ENCODE data around the gene ANAPC7.

The ANAPC7 gene

GRCh38 chr12:110373425-110373824 lies 30.1 kb downstream of the ANAPC7 start:
- Histone ChIP-seq H3K9ac (ENCODE audit: low read depth, low read length) (no peak overlapping the region), H3K4me1 (ENCODE audit: control insufficient read depth, insufficient read depth, low read length) (no peaks in the 10 kb centered on the region), H3K4me3 (ENCODE audit: low read depth, low read length) (no peak overlapping the region), H3K27ac (ENCODE audit: low read depth, low read length) (no peak overlapping the region), H3K9me3 (ENCODE audit: control insufficient read depth, insufficient read depth, low read length) (no peaks in the 10 kb centered on the region), H3K27me3 (ENCODE audit: control insufficient read depth, insufficient read depth, low read length) (no peaks in the 10 kb centered on the region), H3K36me3 (ENCODE audit: control insufficient read depth, insufficient read depth, low read length) (peaks cover 76% of the 10 kb centered on the region)

GRCh38 chr12:110373025-110373424 lies 30.5 kb downstream of the ANAPC7 start:
- H3K36me3 ChIP-seq (ENCODE audit: control insufficient read depth, insufficient read depth, low read length): peaks cover 72% of the 10 kb centered on the region
- H3K4me3 ChIP-seq (ENCODE audit: low read depth, low read length): no peak overlapping the region
- H3K27me3 ChIP-seq (ENCODE audit: control insufficient read depth, insufficient read depth, low read length): no peaks in the 10 kb centered on the region
- H3K9ac ChIP-seq (ENCODE audit: low read depth, low read length): no peak overlapping the region
- H3K9me3 ChIP-seq (ENCODE audit: control insufficient read depth, insufficient read depth, low read length): no peaks in the 10 kb centered on the region
- H3K27ac ChIP-seq (ENCODE audit: low read depth, low read length): no peak overlapping the region
- no peaks in the 10 kb centered on the region for H3K4me1 ChIP-seq (ENCODE audit: control insufficient read depth, insufficient read depth, low read length)

GRCh38 chr12:110372056-110372425 lies 31.5 kb downstream of the ANAPC7 start:
- no peak overlapping the region for H3K4me3 ChIP-seq (ENCODE audit: low read depth, low read length)
- H3K27me3 ChIP-seq (ENCODE audit: control insufficient read depth, insufficient read depth, low read length): no peaks in the 10 kb centered on the region
- H3K36me3 ChIP-seq (ENCODE audit: control insufficient read depth, insufficient read depth, low read length): peaks cover 63% of the 10 kb centered on the region
- no peaks in the 10 kb centered on the region for H3K9me3 ChIP-seq (ENCODE audit: control insufficient read depth, insufficient read depth, low read length)
- H3K4me1 ChIP-seq (ENCODE audit: control insufficient read depth, insufficient read depth, low read length): no peaks in the 10 kb centered on the region
- no peak overlapping the region for H3K9ac ChIP-seq (ENCODE audit: low read depth, low read length)
- no peak overlapping the region for H3K27ac ChIP-seq (ENCODE audit: low read depth, low read length)

- no peak overlapping the region for H3K4me3 ChIP-seq (ENCODE audit: low read depth, low read length)
- H3K27ac ChIP-seq (ENCODE audit: low read depth, low read length): no peak overlapping the region
- no peaks in the 10 kb centered on the region for H3K9me3 ChIP-seq (ENCODE audit: control insufficient read depth, insufficient read depth, low read length)
- no peaks in the 10 kb centered on the region for H3K27me3 ChIP-seq (ENCODE audit: control insufficient read depth, insufficient read depth, low read length)
- H3K9ac ChIP-seq (ENCODE audit: low read depth, low read length): no peak overlapping the region
- peaks cover 60% of the 10 kb centered on the region for H3K36me3 ChIP-seq (ENCODE audit: control insufficient read depth, insufficient read depth, low read length)
- no peaks in the 10 kb centered on the region for H3K4me1 ChIP-seq (ENCODE audit: control insufficient read depth, insufficient read depth, low read length)
Measured at GRCh38 chr12:110371408-110372055, 32.0 kb downstream of the ANAPC7 start.

GRCh38 chr12:110370732-110371231 lies 32.7 kb downstream of the ANAPC7 start:
- Histone ChIP-seq H3K9me3 (ENCODE audit: control insufficient read depth, insufficient read depth, low read length) (no peaks in the 10 kb centered on the region), H3K4me3 (ENCODE audit: low read depth, low read length) (no peak overlapping the region), H3K36me3 (ENCODE audit: control insufficient read depth, insufficient read depth, low read length) (peaks cover 52% of the 10 kb centered on the region), H3K4me1 (ENCODE audit: control insufficient read depth, insufficient read depth, low read length) (no peaks in the 10 kb centered on the region), H3K9ac (ENCODE audit: low read depth, low read length) (no peak overlapping the region), H3K27me3 (ENCODE audit: control insufficient read depth, insufficient read depth, low read length) (no peaks in the 10 kb centered on the region), H3K27ac (ENCODE audit: low read depth, low read length) (no peak overlapping the region)

- H3K27ac ChIP-seq (ENCODE audit: low read depth, low read length): no peak overlapping the region
- H3K9me3 ChIP-seq (ENCODE audit: control insufficient read depth, insufficient read depth, low read length): no peaks in the 10 kb centered on the region
- no peak overlapping the region for H3K4me3 ChIP-seq (ENCODE audit: low read depth, low read length)
- H3K36me3 ChIP-seq (ENCODE audit: control insufficient read depth, insufficient read depth, low read length): peaks cover 44% of the 10 kb centered on the region
- H3K9ac ChIP-seq (ENCODE audit: low read depth, low read length): no peak overlapping the region
- H3K4me1 ChIP-seq (ENCODE audit: control insufficient read depth, insufficient read depth, low read length): no peaks in the 10 kb centered on the region
- no peaks in the 10 kb centered on the region for H3K27me3 ChIP-seq (ENCODE audit: control insufficient read depth, insufficient read depth, low read length)
Measured at GRCh38 chr12:110369992-110370391, 33.5 kb downstream of the ANAPC7 start.

- no peak overlapping the region for H3K4me3 ChIP-seq (ENCODE audit: low read depth, low read length)
- H3K9me3 ChIP-seq (ENCODE audit: control insufficient read depth, insufficient read depth, low read length): no peaks in the 10 kb centered on the region
- no peak overlapping the region for H3K27ac ChIP-seq (ENCODE audit: low read depth, low read length)
- no peaks in the 10 kb centered on the region for H3K4me1 ChIP-seq (ENCODE audit: control insufficient read depth, insufficient read depth, low read length)
- no peaks in the 10 kb centered on the region for H3K27me3 ChIP-seq (ENCODE audit: control insufficient read depth, insufficient read depth, low read length)
- H3K36me3 ChIP-seq (ENCODE audit: control insufficient read depth, insufficient read depth, low read length): peaks cover 18% of the 10 kb centered on the region
- no peak overlapping the region for H3K9ac ChIP-seq (ENCODE audit: low read depth, low read length)
Measured at GRCh38 chr12:110367181-110367864, 36.2 kb downstream of the ANAPC7 start.

- H3K36me3 ChIP-seq (ENCODE audit: control insufficient read depth, insufficient read depth, low read length): peaks cover 10% of the 10 kb centered on the region; the same call in 1 of the 2 replicates
Measured at GRCh38 chr12:110366321-110367142, 37.0 kb downstream of the ANAPC7 start.

GRCh38 chr12:110365489-110366320 lies 37.8 kb downstream of the ANAPC7 start:
- H3K36me3 ChIP-seq (ENCODE audit: control insufficient read depth, insufficient read depth, low read length): peaks cover 6% of the 10 kb centered on the region; the same call in 1 of the 2 replicates
- H3K27ac ChIP-seq (ENCODE audit: low read depth, low read length): no peak overlapping the region

More at GRCh38 chr12:110366321-110367142, 37.0 kb downstream of the ANAPC7 start:
- H3K4me3 ChIP-seq (ENCODE audit: low read depth, low read length): no peak overlapping the region
- no peaks in the 10 kb centered on the region for H3K4me1 ChIP-seq (ENCODE audit: control insufficient read depth, insufficient read depth, low read length)
- H3K9ac ChIP-seq (ENCODE audit: low read depth, low read length): no peak overlapping the region
- no peaks in the 10 kb centered on the region for H3K9me3 ChIP-seq (ENCODE audit: control insufficient read depth, insufficient read depth, low read length)
- no peaks in the 10 kb centered on the region for H3K27me3 ChIP-seq (ENCODE audit: control insufficient read depth, insufficient read depth, low read length)
- H3K27ac ChIP-seq (ENCODE audit: low read depth, low read length): no peak overlapping the region

GRCh38 chr12:110361216-110361615 lies 42.3 kb downstream of the ANAPC7 start:
- no peaks in the 10 kb centered on the region for H3K27me3 ChIP-seq (ENCODE audit: control insufficient read depth, insufficient read depth, low read length)
- no peak overlapping the region for H3K9ac ChIP-seq (ENCODE audit: low read depth, low read length)
- H3K4me1 ChIP-seq (ENCODE audit: control insufficient read depth, insufficient read depth, low read length): no peaks in the 10 kb centered on the region
- no peak overlapping the region for H3K4me3 ChIP-seq (ENCODE audit: low read depth, low read length)
- H3K27ac ChIP-seq (ENCODE audit: low read depth, low read length): no peak overlapping the region
- H3K36me3 ChIP-seq (ENCODE audit: control insufficient read depth, insufficient read depth, low read length): no peaks in the 10 kb centered on the region
- H3K9me3 ChIP-seq (ENCODE audit: control insufficient read depth, insufficient read depth, low read length): no peaks in the 10 kb centered on the region

More at GRCh38 chr12:110365489-110366320, 37.8 kb downstream of the ANAPC7 start:
- H3K4me3 ChIP-seq (ENCODE audit: low read depth, low read length): no peak overlapping the region
- no peak overlapping the region for H3K9ac ChIP-seq (ENCODE audit: low read depth, low read length)
- no peaks in the 10 kb centered on the region for H3K9me3 ChIP-seq (ENCODE audit: control insufficient read depth, insufficient read depth, low read length)
- H3K4me1 ChIP-seq (ENCODE audit: control insufficient read depth, insufficient read depth, low read length): no peaks in the 10 kb centered on the region
- no peaks in the 10 kb centered on the region for H3K27me3 ChIP-seq (ENCODE audit: control insufficient read depth, insufficient read depth, low read length)
